Effector CD4-positive, alpha-beta T cell (primary cell): Measurements from ENCODE around the gene CHST13.
A peak's percentile ranks its signal among the peaks of the same experiment; 100 is the strongest.

Source experiments
- DNase-seq: peaks from one replicate; pipeline ENCODE4 v3.0.0-alpha.2; 2020

CHST13 gene

DNA sequence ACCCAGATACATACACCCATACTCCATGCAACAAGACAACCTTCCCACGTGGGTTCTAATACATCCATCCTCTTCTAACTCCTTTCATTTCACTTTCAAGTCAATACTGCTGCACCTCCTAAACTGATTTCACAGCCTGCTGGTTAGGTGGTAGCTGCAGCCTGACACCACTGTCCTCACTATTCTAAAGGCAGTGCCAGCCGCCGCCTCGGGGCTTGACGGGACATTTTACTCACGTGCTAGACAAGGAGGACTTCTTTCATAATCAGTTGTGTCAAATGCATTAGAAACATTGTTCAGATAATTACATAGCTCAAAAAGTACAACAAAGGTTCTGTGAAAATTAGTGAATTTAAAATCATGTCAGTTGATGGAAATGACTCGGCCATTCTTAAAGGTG is 12.7 kb upstream of the CHST13 start:
- no peak for DNase-seq

DNA sequence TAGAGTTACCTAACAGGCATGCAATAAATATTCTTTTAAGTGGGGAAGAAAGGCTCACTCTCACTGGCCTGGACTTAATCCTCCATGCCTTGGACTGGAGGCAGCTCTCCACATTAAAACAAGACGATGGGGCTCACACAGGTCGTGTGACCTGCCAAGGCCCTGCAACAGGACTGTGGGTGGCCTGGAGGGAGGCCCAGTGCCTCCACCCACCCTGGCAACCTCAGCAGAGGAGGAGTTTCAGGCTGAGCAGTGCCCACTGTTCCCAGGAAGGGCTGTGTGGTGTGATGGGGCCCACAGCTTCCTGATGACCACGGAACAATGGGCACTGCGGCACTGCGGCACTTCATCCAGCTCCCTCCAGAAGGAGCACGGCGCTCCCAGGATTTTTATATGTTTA is 11.9 kb upstream of the CHST13 start:
- DNase-seq = no peak

DNA sequence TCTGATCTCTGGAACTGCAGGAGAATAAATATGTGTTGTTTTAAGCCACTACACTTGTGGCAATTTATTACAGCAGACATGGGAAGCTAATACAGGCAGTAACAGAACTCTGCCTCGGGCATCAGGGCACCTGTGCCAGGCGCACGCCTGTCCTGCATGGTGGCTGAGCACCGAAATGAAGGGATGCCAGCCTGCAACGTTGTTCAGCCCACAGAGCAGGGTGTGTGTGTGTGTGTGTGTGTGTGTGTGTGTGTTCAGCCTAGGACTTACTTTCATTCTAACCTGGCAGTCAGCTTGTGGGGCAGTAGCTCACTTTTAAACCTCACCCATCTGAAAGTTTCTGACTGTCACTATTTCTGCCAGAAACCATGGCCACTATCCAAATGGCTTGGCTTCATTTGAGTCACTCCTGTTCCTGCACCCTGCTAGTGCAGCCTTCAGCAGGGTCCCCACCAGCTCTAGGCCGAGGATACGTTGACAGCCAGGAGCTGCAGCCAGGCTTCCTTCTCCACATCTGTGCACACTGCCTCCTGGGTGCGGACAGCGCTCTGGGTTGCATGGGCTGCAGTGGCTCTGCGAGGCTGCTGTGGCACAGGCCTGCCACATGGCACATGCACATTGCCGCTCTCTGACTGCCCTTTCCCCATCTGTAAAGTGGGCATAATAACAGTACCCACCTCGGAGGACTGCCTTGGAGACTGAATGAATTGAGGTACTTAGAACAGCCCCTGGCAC is 10.9 kb upstream of the CHST13 start:
- no peak for DNase-seq

DNA sequence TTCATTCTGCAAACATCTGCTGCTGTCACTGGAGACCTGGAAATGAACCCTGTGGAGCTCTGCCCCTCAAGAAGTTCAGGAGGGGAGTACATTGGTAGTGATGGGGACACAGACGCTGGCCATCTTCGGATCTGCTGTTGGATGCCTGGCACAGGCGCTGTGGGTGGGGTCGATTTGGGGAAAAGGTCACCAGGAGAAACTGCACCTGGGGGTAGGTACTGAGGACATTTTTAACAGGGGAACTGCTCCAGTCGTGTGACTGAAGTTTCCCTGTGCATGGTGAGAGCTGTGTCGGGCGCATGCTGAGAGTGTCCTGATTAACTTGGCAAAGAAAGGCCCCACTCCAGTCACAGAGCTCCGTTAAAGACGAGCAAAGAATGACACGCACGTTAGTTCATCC is 9.8 kb upstream of the CHST13 start:
- no peak for DNase-seq

DNA sequence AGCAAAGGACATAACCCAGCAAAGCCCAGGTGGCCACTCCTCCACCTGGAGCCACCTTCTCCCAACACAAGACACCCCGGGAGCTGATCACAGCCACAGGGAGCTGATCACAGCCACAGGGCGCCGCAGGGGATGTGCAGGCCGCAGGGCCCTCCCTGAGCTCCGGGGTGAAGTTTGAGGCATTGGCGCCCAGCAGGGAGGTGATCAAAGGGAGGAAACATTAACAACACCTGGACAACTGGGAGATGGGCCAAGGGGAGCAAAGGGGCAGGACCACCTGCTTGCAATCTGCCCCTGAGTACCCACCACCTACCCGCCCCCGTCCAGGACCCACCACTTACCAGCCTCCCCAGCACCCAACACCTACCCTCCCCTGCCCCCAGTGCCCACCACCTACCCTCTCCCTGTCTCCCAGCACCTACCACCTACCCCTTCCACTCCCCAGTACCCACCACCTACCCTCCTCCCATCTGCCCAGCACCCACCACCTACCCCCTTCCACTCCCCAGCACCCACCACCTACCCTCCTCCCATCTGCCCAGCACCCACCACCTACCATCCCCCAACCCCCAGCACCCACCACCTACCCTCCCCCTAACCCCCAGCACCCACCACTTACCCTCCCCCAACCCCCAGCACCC is 8.8 kb upstream of the CHST13 start:
- no peak for DNase-seq

DNA sequence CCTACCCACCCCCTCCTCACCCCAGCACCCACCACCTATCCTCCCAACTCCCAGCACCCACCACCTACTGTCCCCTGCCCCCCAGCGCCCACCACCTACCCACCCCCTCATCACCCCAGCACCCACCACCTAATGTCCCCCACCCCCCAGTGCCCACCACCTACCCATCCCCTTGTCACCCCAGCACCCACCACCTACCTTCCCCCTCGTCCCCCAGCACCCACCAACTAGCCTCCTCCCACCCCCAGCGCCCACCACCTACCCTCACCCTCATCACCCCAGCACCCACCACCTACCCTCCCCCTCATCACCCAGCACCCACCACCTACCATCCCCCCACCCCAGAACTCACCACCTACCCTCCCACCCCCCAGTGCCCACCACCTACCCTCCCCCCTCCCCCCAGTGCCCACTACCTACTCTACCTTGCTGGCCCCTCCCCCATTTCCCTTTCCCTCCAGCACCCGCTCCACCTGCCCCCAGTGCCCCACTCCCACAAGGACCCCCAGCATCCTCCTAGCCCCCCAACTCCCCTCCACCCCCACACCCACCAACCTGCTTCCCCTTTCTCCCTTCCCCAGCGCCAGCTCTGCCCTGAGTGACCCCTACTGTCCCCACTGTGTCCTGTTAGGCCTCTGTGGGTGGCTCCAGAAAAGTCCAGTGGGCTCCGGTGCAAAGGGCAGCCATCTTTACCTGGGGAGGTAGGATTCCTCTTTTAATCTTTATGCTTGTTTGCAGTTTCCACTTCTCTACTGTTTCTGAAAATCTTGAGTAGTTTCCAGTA is 7.6 kb upstream of the CHST13 start:
- DNase-seq = no peak

DNA sequence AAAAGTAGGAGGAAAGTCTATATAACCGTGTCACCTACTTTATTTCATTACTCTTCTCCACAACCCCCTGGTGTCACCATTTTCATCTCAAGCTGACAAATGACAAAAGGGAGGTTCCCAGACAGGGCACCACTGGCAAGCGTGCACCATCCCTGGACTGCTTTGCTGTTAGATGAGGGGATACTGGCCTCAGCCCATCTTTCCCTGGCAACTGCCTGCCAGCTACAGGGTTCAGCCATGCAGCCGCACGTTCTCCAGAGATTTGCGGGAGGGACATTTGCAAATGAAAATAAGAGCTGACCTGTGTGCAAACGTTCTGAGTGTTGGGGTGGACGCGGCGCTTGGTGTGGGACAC is 7.0 kb upstream of the CHST13 start:
- DNase-seq = no peak

DNA sequence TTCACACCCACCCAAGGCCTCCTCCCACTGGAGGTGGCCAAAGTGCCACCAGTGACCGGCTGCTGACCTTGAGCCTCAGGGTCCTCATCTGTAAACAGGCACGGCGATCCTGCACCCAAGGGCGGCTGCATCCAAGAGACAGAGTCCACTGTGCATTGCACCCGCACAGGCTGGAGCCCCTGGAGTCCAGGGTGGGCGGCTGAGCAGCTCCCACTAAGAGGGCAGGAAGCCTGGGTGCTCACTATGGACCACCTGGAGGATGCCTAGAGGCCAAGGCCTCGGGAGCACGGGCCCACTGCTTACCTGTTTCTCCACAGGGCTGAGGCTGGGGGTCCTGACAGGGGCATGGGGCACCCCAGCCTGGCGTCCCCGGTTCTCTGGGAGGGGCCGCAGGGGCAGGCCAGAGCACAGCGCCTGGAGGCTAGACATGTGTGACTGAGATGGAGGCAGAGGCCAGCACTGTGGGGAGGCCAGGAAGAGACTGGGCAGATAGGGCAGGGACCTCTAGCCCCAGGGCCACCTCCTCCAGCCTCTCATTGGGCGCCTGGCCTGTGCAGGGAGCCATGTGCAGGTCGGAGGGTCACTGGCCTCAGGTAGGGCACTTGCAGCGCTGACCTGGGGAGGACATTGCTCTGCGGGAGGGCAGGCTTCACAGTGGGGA is 6.5 kb upstream of the CHST13 start, which contains the start of gene UROC1:
UROC1 (minus strand) TSS at position 483 of the 661 bp plus-strand sequence; CDS start at position 429, 54 bp downstream.
- DNase-seq = no peak

DNA sequence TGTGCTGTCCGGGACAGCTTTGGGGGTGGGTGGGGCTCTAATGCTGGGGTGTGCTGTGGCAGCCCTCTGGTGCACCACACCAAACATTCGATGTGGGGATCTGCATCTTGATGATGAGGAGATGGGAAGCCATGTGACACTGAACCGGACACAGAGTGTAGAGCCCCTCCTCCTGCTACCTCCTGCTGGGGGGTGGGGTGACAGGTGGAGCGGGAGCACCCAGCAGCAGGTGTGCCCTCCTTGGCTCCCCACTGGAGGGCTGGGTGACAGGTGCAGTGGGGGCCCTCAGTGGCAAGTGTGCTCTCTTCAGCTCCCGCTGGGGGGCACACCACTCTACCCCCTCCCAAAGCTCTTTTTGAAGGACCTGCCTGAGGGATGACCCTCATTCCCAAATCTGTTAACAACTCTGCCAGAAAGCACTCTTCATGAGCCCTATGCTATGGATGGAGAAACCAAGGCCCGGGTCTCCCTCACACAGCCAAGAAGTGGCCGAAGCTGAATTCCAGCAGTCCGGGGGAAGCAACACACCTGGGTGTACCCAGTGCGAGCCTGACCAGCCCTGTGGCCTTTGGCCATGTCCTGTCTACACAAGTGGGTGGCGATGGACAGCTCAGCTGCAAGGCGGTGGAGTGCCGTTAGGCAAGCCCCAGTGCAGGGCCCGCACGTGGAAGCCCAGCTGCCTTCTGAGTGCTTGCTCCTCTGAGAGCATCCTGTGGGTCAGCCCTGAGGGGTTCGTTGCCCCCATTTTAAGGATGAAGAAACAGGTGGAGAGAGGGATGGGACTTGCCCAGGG is 5.8 kb upstream of the CHST13 start:
- DNase-seq = no peak

DNA sequence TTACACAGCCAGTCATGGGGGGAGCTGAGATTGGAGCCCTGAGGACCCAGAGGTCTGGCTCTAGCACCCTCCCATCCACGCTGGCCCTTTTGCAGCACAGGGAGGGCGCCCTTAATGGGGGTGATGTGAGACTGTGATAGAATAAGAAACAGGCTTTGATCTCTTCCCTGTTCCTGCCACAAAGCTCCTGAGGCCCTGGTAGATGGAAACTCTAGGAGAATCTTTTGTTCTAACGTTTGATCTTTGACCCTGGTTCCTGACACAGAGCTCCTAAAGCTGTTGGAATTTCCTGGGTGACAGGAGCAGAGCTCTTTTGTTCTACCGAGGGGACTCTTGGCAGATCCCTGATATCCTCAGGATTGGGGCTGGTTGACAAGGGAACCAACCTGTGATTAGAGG is 5.2 kb upstream of the CHST13 start:
- no peak for DNase-seq

DNA sequence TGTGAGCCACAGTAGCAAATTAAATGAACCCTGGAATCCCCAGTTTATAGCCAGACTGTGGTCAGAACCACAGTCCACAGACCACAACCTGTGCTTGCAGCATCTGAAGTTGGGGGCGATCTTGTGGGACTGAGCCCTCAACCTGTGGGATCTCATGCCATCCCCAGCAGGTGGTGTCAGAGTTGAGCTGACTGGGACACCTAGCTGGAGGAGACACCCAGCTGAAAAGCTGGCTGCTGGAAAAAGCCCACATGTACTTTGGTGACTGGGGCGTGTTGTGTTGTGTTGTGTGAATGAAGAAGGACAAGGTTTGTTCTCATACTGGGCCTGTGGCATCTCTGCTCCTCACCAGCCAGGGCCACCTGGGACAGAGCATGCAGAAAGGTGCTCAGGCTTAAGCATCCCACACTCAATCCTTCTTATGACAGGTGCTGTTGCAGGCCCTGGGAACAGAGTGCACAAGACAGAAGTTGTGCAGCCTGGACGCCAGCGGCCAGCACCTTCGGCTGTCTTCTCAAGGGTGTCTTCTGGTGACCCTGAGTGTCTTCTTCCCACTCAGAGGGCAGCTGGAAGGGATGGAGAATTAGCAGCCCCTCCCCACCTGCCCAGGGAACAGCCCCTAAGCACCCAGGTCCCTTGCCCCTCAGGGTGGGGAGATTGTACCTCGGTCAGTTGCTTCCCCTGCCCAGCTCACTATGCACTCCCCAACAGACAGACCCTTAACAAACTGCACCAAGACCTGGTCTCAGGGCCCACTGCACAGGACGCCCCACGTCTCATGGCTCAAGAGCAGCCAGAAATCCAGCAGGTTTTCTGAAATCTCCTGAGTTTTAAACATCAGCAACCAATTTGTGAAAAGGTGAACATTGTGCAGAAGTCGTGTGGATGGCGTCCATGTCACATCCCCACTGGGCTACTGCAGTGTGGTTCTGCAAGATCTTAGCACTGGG is 4.2 kb upstream of the CHST13 start:
- DNase-seq = no peak

DNA sequence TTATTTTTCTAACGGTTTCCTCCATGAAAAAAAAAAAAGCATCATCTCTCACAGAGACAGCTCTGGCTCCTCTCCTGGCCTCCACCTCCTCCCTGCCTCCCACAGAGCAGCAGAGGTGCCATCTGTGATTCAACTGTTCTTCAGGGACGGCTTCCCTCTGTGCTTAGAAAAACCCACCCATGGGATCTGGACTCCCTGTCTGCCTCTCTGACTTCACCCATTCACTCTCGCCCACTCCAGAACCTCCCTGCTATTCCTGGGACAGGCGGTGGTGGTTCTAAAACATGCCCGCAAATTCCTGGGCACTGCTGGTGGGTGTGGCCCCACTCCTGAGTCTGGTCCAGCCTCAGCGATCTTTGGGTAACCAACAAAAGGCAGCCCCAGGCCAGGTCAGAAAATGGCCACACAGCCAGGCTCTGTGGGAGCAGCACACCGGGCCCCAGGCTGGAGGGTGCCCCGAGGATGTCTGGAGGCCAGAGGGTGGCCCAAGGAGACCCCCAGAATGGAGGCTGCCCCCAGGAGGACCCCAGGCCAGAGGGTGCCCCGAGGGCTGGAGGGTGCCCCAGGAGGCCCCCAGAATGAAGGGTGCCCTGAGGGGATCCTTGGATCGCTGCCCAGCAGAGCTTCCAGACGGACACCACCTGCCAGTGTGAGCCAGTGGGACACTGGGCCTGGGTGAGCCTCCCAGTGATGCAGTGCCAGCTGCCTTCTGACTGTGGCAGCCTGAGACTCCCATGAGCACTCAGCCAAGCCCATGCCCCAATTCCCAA is 2.6 kb upstream of the CHST13 start:
- DNase-seq = no peak

DNA sequence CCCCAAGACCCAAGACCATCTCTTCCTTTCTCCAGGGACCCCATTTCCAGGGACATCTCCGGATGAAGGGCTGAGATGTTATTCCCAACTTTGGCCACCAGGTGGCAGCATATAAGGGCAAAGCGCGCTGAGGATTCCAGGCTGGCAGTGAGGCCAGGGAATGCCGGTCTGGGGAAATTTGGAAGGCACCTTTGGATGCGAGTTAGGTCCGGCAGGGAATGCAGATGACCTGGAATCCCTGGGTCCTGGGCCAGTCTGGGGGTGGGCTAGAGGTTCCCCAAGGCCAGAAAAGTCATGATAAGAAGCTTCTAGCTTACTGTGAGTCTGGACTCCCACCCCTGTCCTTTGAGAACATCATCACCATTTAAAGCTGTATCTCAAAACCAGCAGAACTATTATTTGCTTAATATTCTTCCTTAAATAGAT is 1.6 kb upstream of the CHST13 start:
- peak; percentile 28 for DNase-seq

DNA sequence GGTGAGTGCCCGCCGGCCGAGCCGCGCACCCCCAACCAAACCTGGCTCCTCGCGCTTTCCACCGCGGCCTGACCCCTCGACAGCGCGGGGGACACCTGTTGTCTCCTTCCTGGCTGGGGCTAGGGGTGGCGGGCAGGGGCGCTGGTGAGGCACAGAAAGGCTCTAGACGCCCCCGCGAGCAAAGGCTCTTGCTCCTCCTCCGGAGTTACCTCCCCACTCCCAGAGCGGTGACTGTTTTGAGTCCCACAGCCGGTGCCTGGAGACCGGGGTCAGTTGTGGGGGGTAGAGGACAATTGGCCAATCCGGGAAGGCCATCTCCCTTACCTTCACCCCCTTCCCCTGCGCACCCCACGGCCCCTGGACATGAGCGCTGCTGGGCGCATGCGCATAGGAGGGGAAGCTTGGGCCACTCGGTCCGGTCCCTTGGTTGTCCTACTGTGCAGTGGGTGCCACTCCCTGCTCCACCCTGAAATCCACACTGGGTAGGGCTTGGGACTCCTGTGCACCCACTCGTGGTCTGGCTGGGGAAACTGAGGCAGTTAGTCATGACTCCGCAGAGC is 554 bp downstream of the CHST13 start:
- DNase-seq = no peak

DNA sequence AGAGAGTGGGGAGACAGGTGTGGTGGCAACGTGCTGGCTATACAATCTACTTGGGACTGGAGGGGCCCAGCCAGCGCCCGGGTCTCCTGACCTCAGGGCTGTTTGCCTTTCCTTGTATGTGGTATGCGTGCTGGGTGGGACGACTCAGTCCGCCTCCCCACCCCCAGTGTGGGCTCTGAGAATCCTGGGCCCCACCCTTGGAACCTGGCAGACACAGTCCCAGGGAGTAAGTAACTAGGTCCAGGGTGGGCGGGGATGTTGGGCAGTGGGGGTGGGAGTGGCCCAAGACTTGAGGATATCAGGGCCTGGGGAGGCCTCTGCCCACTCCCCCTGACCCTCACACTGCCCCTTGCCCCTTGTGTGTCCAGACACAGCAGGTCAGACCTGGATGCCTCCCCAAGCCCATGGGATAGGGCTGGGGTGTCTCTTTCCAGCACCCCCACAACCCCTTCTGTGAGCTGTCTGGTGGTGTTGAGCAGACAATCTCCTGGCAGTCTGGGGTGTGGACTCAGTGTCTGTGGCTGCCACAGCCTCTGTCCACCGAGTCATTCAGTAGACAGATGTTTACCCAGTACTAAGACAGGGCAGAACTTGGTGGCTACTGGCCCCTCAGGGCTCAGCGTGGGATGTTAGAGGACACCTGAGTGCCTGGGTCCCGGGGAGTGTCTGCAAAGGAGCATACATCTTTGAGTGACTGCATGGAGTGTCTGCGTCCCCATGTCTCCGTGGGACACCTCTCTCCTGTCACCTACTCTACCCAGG is 1.3 kb downstream of the CHST13 start:
- DNase-seq = no peak

DNA sequence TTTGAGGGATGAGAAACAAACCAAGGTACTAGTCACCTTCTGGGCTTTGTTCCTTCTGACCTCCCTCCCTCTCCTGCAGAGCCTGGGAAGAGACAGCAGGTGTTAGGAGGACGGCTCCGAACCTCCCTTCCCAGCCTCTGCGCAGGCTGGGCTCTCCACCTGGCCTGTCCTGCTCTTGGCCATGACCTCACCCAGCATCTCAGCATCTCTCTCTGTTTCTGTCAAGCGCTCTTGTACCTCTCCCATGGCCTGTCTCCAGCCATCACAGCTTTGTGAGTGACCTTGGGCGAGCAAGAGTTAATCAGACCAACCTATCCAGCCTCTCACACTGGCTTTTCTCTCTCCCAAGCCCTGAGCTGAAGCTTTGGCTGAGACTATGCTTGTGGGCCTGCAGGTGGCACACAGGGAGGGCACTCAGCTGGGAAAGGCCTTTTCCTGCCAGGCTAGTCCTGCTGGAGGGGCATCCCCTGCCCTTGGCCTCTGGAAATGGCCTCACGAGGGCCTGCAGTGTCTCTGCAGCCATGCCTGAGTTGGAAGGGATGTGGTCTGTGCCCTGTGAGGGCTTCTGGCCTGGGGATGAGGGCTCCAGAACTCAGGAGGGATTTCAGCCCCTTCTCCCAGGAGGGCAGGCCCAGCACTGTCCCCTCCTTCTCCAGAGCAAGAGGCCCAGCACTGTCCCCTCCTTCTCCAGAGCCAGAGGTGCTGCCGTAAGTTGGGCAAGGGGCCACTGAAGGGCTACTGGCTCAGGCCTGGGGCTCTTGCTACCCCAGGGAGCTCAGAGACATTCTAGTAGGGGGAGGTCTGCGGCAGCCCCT is 2.1 kb downstream of the CHST13 start:
- DNase-seq = no peak

DNA sequence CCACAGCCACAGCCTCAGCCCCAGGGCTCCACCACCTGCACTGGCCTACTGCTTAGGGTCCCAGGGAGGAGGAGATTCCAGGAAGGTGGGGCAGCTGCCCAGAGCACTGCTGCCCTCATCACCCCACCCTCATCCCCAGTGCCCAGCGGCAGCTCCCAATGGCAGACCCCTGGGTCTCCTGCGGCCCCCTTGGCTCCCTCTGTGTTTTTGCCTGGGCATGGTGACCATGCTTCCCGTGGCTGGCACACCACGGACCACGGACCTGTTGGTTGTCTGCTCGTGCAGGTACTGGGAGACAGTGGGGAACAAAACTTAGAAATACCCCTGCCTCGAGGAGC is 2.7 kb downstream of the CHST13 start:
- DNase-seq = no peak

DNA sequence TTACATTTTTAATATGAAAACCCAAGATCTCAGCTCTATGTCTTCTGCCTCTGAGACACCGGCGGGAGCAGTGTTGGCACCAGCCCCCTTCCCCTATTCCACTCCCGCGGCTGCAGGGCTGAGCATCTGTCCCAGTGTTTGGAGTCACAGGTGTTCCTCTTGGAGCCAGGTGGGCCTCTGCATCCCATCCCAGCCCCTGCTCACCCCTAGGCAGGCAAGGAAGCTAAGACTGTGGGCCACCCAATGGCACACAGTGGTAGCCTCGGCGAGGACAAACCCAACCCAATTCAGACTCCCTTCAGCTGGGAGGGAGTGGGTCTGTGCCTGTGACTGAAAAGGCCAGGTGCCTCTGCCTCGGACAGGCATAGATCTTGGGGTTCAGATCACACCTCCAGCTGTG is 3.1 kb downstream of the CHST13 start:
- no peak for DNase-seq
